ENCODE measurements around the gene MRPS12.

MRPS12 gene

DNA sequence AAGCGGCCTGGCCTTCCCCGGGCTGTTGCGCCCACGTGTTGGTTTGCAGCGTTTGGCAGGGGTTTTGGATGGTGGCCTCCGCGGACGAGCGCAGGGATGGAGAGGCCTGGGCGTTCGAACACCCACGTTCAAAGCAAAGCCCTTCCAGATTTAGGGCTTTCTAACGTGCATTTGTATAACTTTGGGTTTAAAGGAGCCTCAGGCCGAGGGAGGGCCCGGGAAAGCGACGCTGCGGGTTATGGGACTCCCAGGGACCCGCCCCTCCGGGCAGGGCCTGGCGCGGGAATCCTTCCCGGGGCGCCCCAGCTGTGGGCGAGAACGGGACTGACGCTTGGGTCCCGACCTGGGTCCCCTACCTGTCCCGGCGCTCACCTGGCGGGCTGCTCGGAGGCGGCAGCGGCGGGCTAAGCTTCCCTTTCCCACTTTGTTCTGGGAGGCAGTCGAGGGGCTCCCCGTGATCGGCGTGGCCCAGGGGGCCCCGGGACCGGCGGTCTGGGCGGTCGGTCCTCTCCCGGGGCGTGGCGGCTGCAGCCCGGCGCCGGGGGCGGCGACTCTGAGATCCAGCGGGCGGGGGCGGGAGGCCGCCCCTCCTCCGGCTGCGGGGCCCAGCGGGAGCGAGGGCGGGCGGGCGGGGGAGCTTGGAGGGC is 44.6 kb downstream of the MRPS12 start, which contains the start of gene FBXO17:
FBXO17 (minus strand) TSS at position 529 of the 647 bp plus-strand sequence. CDS start 25,423 bp downstream, outside the sequence.
- no peak for DNase-seq (ENCODE audit: low read depth, low spot score)

DNA sequence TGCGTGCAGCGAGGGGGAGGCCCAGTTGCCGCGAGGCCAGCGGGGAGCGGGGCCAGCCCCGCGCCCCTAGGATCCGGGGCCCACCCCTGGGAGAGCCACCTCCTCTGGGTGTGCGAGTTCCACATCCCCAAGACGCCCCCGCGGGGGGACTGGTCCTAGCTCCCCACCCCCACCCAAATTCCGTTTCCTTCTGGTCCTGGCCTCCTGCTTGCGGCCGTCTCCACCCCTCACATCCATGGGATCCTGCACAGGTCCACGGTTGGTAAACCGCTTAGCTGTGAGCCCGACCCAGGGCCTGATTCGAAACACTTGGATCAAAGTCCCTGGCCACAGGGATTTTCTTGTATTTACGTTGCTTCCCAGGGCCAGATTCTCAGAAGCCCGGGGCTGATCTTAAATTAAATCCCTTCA is 45.1 kb downstream of the MRPS12 start:
- no peak for DNase-seq (ENCODE audit: low read depth, low spot score)

DNA sequence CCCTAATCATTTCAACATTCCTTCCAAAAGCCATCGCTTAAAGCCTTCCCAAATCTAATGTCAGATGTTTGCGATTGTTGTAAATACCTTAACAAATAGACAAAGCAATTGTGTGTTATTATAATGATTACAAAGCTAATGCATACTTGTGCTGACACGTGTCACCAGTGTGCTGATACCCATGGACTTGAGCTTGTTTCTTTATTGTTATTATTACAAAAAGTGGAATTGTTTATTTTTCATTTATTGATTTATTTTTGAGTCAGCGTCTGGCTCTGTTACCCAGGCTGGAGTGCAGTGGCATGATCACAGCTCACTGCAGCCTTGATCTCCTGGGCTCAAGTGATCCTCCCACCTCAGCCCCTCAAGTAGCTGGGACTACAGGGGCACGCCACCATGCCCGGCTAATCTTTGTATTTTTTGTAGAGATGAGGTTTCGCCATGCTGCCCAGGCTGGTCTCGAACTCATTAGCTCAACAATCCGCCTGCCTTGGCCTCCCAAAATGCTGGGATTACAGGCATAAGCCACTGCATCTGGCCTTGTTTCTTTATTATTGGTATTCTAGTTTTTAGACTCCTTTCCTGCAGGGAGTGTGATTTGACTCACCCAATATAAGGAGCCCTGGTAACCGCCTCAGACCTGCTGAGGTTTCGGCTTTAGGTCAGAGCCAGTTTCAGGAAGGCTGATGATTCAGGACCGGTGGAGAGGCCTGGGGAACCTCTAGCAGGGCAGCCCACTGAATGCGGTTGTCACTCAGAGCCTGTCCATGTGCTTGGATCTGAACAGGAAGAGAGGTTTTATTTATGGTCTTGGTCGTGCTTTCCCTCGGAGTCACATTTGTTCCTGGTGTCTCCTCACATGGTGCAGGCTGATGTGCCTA is 46.9 kb downstream of the MRPS12 start:
- DNase-seq (ENCODE audit: low read depth, low spot score), result no peak

- no peak for DNase-seq (ENCODE audit: low read depth, low spot score)
Observed at GRCh38 chr19:38978326-38978689, 47.6 kb downstream of the MRPS12 start.

GRCh38 chr19:38979812-38980211 is 49.1 kb downstream of the MRPS12 start:
- DNase-seq (ENCODE audit: low read depth, low spot score), result no peak

- DNase-seq (ENCODE audit: low read depth, low spot score), result no peak
Observed at GRCh38 chr19:38980583-38981374, 50.0 kb downstream of the MRPS12 start.
